Measurements from ENCODE around the gene LPP.

- no peak for TF ChIP-seq POLR2A (IDR thresholded peaks at IDR 0.05; ENCODE audit: low read depth, low read length)
- TF ChIP-seq POLR2AphosphoS5 (IDR thresholded peaks at IDR 0.05; ENCODE audit: low read depth, low read length) = no peak
- TF ChIP-seq SPI1 (IDR thresholded peaks at IDR 0.05; ENCODE audit: low read depth, low read length) = no peak
Measured at GRCh38 chr3:188449421-188449820, 295.5 kb downstream of the LPP start.

All from GM12891 (cell line).